Kidney epithelial cell (primary cell): ENCODE data around the gene MRPL41. TPM values are rescaled to one million over a fixed set of nuclear protein-coding genes. Genes with fewer than 3 reads are reported as not detected.
"Not testable (repeated sequence)": the region's sequence is repeated elsewhere in the genome, so short reads cannot be mapped to it uniquely, and the experiment has no call there.

Experiments used
- DNase-seq: peaks from one replicate; pipeline ENCODE4 v3.0.0-alpha.2; 2010; ENCODE audit warnings: low read depth
- H3K27me3 ChIP-seq: 2 replicates; pipeline ENCODE4 v1.6.0; 2011; ENCODE audit warnings: low read length; ENCODE audit not compliant: control insufficient read depth, insufficient read depth
- H3K36me3 ChIP-seq: 2 replicates; pipeline ENCODE4 v1.5.1; 2011; ENCODE audit warnings: low read length; ENCODE audit not compliant: control insufficient read depth, insufficient read depth
- H3K4me3 ChIP-seq: 2 replicates; pipeline ENCODE4 v1.5.1; 2011; ENCODE audit warnings: low read depth, mild to moderate bottlenecking, control low read depth, low read length
- CTCF ChIP-seq: IDR thresholded peaks from 2 replicates; pipeline ENCODE4 v1.5.1; 2011; ENCODE audit warnings: mild to moderate bottlenecking, moderate library complexity, low read length, control low read depth, inconsistent platforms; ENCODE audit not compliant: insufficient read depth, poor library complexity, severe bottlenecking
- total RNA-seq: library from RNA; depleted of rRNA; stranded (reverse); fragments of >200 nt; gene quantifications from 2 replicates; pipeline ENCODE4 v1.2.3, GENCODE V29; 2015

Gene MRPL41
- total RNA-seq, 1 donor from 2014 or later = 77.9 TPM

GRCh38 chr9:137555179-137555578 lies 3.5 kb downstream of the MRPL41 start:
- Histone ChIP-seq H3K36me3 (peaks cover 2% of the 10 kb centered on the region), H3K27me3 (no peaks in the 10 kb centered on the region), H3K4me3 (no peak overlapping the region)
- no peak for TF ChIP-seq CTCF
- DNase-seq = no peak

- no peaks in the 10 kb centered on the region for H3K27me3 ChIP-seq
- H3K4me3 ChIP-seq = no peak overlapping the region
- peaks cover 2% of the 10 kb centered on the region for H3K36me3 ChIP-seq
- no peak for TF ChIP-seq CTCF
- no peak for DNase-seq
Measured at GRCh38 chr9:137556069-137556838, 4.6 kb downstream of the MRPL41 start.

- H3K36me3 ChIP-seq = peaks cover 2% of the 10 kb centered on the region
- no peak for TF ChIP-seq CTCF
- no peaks in the 10 kb centered on the region for H3K27me3 ChIP-seq
- no peak overlapping the region for H3K4me3 ChIP-seq
- no peak for DNase-seq
Measured at GRCh38 chr9:137558127-137558526, 6.4 kb downstream of the MRPL41 start.

- no peak for DNase-seq
- TF ChIP-seq CTCF = no peak
- Histone ChIP-seq H3K36me3 (no peaks in the 10 kb centered on the region), H3K4me3 (no peak overlapping the region), H3K27me3 (no peaks in the 10 kb centered on the region)
Measured at GRCh38 chr9:137564134-137564533, 12.5 kb downstream of the MRPL41 start.

GRCh38 chr9:137564817-137565411 lies 13.2 kb downstream of the MRPL41 start:
- Histone ChIP-seq H3K4me3 (no peak overlapping the region), H3K27me3 (no peaks in the 10 kb centered on the region), H3K36me3 (no peaks in the 10 kb centered on the region)
- no peak for TF ChIP-seq CTCF
- no peak for DNase-seq

GRCh38 chr9:137568445-137568844 lies 16.8 kb downstream of the MRPL41 start:
- H3K4me3 ChIP-seq, H3K27me3 ChIP-seq, DNase-seq, H3K36me3 ChIP-seq: not testable (repeated sequence)
